Activated CD4-positive, alpha-beta T cell treated with anti-CD3 and anti-CD28 coated beads, Interleukin-2, amount 50 U/mL, for 16 hours (primary cell): Measurements from ENCODE around the gene TTLL8.

Experiments used
- DNase-seq: peaks from one replicate; pipeline ENCODE4 v3.0.0-alpha.2; 2020

The TTLL8 gene

GRCh38 chr22:50061141-50061823, 3.2 kb upstream of the TTLL8 start:
- DNase-seq = no peak

GRCh38 chr22:50060441-50061140, 2.5 kb upstream of the TTLL8 start:
- no peak for DNase-seq

- no peak for DNase-seq
Measured at GRCh38 chr22:50059881-50060262, 1.8 kb upstream of the TTLL8 start.

- DNase-seq = no peak
Measured at GRCh38 chr22:50058906-50059880, 1.1 kb upstream of the TTLL8 start.

GRCh38 chr22:50057278-50058060, 629 bp downstream of the TTLL8 start:
- DNase-seq = no peak

GRCh38 chr22:50056214-50056972, 1.7 kb downstream of the TTLL8 start:
- DNase-seq = no peak

- DNase-seq = no peak
Measured at GRCh38 chr22:50053861-50054260, 4.2 kb downstream of the TTLL8 start.

- DNase-seq = no peak
Measured at GRCh38 chr22:50051930-50052329, 6.2 kb downstream of the TTLL8 start.

GRCh38 chr22:50049299-50050195, 8.6 kb downstream of the TTLL8 start:
- DNase-seq = no peak

- DNase-seq = no peak
Measured at GRCh38 chr22:50048836-50049235, 9.3 kb downstream of the TTLL8 start.

GRCh38 chr22:50048061-50048765, 9.9 kb downstream of the TTLL8 start:
- no peak for DNase-seq

GRCh38 chr22:50047346-50047745, 10.8 kb downstream of the TTLL8 start:
- DNase-seq = no peak

GRCh38 chr22:50046481-50047245, 11.4 kb downstream of the TTLL8 start:
- no peak for DNase-seq

- DNase-seq = no peak
Measured at GRCh38 chr22:50046019-50046415, 12.1 kb downstream of the TTLL8 start.

- no peak for DNase-seq
Measured at GRCh38 chr22:50045211-50046018, 12.7 kb downstream of the TTLL8 start.

GRCh38 chr22:50044485-50045118, 13.5 kb downstream of the TTLL8 start:
- DNase-seq = no peak

- no peak for DNase-seq
Measured at GRCh38 chr22:50041361-50042065, 16.6 kb downstream of the TTLL8 start.
